ENCODE results near the gene NUP210L.
"Not testable (repeated sequence)": the region's sequence is repeated elsewhere in the genome, so short reads cannot be mapped to it uniquely, and the experiment has no call there.

NUP210L gene

DNA sequence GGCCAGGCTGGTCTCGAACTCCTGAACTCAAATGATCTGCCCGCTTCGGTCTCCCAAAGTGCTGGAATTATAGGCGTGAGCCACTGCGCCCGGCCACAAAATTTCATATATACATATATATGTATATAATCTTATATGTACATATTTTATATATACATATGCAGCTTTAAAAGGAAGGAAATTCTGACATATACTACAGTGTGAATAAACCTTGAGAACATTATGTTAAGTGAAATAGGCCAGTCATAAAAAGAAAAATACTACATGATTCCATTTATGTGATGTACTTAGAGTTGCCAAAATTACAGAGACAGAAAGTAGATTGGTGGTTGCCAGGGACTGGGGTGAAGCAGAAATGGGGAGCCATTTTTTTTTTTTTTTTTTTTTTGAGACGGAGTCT is 63.2 kb downstream of the NUP210L start:
- TF ChIP-seq, protein P1, sequence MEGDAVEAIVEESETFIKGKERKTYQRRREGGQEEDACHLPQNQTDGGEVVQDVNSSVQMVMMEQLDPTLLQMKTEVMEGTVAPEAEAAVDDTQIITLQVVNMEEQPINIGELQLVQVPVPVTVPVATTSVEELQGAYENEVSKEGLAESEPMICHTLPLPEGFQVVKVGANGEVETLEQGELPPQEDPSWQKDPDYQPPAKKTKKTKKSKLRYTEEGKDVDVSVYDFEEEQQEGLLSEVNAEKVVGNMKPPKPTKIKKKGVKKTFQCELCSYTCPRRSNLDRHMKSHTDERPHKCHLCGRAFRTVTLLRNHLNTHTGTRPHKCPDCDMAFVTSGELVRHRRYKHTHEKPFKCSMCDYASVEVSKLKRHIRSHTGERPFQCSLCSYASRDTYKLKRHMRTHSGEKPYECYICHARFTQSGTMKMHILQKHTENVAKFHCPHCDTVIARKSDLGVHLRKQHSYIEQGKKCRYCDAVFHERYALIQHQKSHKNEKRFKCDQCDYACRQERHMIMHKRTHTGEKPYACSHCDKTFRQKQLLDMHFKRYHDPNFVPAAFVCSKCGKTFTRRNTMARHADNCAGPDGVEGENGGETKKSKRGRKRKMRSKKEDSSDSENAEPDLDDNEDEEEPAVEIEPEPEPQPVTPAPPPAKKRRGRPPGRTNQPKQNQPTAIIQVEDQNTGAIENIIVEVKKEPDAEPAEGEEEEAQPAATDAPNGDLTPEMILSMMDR (IDR thresholded peaks at IDR 0.05; ENCODE audit: control insufficient read depth, insufficient read depth, low read depth, low read length, missing control alignments): no peak
- H3K4me3 ChIP-seq (ENCODE audit: control insufficient read depth, low read depth, low read length): no peak overlapping the region
- no peak for DNase-seq (ENCODE audit: low read depth)

DNA sequence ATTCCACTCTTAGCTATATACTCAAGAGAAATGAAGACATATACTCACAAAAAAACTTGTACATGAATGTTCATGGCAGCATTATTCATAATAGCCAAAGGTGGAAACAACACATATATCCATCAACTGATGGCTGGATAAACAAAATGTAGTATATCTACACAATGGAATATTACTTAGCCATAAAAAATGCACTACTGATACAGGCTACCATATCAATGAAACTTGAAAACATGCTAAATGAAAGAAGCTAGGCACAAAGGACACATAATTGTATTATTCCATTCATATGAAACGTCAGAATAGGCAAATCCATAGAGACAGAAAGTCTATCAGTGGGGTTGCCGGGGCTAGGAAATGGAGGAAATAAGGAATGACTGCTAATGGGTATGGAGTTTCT is 67.3 kb downstream of the NUP210L start:
- DNase-seq (ENCODE audit: low read depth): no peak
- no peak overlapping the region for H3K4me3 ChIP-seq (ENCODE audit: control insufficient read depth, low read depth, low read length)
- TF ChIP-seq, protein P1 (IDR thresholded peaks at IDR 0.05; ENCODE audit: control insufficient read depth, insufficient read depth, low read depth, low read length, missing control alignments): no peak

DNA sequence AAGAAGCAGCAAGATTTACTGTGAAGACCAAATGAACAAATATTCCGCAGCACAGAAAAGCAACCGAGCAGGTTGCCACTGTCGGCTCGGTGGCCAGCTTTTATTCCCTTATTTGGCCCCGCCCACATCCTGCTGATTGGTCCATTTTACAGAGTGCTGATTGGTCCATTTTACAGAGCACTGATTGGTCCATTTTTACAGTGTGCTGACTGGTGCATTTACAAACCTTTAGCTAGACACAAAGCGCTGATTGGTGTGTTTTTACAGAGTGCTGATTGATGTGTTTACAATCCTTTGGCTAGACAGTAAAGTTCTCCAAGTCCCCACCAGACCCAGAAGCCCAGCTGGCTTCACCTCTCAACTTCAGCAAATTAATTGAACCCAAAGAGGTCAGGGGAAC is 71.8 kb downstream of the NUP210L start:
- not testable (repeated sequence) for H3K4me3 ChIP-seq (ENCODE audit: control insufficient read depth, low read depth, low read length); DNase-seq (ENCODE audit: low read depth)

DNA sequence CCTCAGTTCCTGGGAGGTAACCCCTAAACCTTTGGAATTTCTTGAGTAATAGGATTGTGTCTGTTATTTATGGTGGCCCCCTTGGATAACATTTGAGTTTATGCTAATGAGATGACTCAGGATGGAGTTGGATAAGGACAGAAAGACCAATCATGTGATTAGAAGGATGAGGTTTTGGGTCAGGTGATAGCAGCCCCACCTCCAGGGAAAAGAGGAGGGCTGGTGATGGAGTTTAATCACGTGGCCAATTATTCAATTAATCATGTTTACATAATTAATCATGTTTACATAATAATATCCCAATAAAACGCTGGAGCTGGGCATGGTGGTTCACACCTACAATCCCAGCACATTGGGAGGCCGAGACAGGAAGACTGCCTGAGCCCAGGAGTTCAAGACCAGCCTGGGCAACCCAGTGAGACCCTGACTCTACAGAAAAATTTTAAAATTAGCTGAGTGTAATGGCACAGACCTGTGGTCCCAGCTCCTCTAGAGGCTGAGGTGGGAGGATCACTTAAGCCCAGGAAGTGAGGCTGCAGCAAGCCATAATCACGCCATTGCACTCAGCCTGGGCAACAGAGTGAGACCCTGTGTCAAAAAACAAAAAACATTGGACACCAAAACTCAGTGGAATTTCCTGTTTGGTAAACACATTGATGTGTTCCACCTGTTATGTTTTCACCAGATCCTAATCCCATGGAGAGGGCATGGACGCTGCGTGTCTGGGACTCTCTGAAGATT is 73.3 kb downstream of the NUP210L start:
- TF ChIP-seq, protein P1 (IDR thresholded peaks at IDR 0.05; ENCODE audit: control insufficient read depth, insufficient read depth, low read depth, low read length, missing control alignments): no peak
- no peak for DNase-seq (ENCODE audit: low read depth)
- H3K4me3 ChIP-seq (ENCODE audit: control insufficient read depth, low read depth, low read length): no peak overlapping the region

DNA sequence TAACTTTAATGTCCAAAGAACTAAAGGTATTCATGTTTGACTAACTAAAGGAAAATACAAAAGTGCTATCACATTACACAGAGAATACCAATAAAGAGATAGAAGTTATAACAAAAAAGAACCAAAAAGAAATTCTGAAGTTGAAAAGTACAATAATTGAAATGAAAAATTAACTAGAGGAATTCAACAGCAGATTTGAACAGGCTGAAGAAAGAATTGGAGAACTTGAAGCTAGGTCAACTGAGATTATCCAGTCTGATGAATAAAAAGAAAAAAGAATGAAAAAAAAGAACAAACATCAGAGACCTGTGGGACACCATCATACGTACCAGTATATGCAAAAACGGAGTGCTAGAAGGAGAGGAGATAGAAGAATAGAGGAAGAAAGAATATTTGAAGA is 78.5 kb downstream of the NUP210L start:
- H3K4me3 ChIP-seq (ENCODE audit: control insufficient read depth, low read depth, low read length): no peak overlapping the region
- DNase-seq (ENCODE audit: low read depth): no peak
- TF ChIP-seq, protein P1 (IDR thresholded peaks at IDR 0.05; ENCODE audit: control insufficient read depth, insufficient read depth, low read depth, low read length, missing control alignments): no peak

DNA sequence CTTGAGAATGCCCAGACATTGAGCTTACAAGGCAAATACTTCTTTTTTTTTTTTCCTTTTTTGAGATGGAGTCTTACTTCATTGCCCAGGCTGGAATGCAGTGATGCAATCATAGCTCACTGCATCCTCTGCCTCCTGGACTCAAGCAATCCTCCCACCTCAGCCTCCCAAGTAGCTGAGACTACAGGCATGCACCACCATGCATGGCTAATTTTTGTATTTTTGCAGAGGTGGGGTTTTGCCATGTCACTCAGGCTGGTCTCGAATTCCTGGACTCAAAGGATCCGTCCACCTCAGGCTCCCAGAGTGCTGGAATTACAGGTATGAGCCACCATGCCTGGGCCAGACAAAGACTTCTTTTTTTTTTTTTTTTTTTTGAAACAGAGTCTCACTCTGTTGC is 79.1 kb downstream of the NUP210L start:
- DNase-seq (ENCODE audit: low read depth): no peak
- H3K4me3 ChIP-seq (ENCODE audit: control insufficient read depth, low read depth, low read length): no peak overlapping the region
- TF ChIP-seq, protein P1 (IDR thresholded peaks at IDR 0.05; ENCODE audit: control insufficient read depth, insufficient read depth, low read depth, low read length, missing control alignments): no peak

DNA sequence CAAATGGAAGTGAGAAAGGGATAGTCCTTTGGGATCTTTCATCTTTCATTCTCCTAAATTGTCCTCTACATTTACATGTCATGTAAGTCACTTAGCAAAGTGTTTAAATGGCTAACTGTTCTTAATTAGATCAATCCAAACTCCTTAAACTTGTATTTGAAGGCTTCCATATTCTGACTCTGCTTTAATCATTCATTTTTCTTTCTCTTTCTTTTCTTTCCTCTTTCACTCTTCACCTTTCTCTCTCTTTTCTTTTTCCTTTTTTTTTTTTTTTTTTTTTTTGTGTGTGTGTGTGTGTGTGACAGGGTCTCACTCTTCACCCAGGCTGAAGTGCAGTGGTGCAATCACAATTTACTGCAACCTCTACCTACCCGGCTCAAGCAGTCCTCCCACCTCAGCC is 92.6 kb downstream of the NUP210L start:
- DNase-seq (ENCODE audit: low read depth): no peak
- TF ChIP-seq, protein P1 (IDR thresholded peaks at IDR 0.05; ENCODE audit: control insufficient read depth, insufficient read depth, low read depth, low read length, missing control alignments): no peak
- H3K4me3 ChIP-seq (ENCODE audit: control insufficient read depth, low read depth, low read length): no peak overlapping the region

DNA sequence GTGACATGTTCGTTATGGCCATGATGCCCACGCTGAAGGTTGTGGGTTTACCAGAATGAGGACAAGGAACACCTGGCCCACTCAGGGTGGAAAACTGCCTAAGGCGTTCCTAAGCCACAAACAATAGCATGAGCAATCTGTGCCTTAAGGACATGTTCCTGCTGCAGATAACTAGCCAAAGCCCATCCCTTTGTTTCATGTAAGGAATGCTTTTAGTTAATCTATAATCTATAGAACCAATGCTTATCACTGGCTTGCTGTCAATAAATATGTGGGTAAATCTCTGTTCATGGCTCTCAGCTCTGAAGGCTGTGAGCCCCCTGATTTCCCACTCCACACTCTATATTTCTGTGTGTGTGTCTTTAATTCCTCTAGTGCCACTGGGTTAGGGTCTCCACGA is 107.4 kb downstream of the NUP210L start:
- H3K4me3 ChIP-seq (ENCODE audit: control insufficient read depth, low read depth, low read length); DNase-seq (ENCODE audit: low read depth): not testable (repeated sequence)

DNA sequence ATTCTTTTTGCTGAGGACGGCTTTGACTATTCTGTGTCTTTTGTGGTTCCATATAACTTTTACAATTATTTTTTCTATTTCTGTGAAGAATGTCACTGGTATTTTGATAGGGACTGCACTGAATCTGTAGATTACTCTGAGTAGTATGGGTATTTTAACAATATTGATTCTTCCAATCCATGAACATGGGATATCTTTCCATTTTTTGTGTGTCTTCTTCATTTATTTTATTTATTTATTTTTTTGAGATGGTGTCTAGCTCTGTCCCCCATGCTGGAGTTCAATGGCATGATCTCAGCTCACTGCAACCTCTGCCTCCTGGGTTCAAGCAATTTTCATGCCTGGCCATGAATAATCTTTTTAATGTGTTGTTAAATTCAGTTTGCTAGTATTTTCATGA is 121.2 kb downstream of the NUP210L start:
- not testable (repeated sequence) for DNase-seq (ENCODE audit: low read depth); H3K4me3 ChIP-seq (ENCODE audit: control insufficient read depth, low read depth, low read length)

All from AG09309 (cell line).